A549 (cell line): Measurements from ENCODE around the gene ABCB1.

Source experiments
- BCL3 ChIP-seq: fragments of >200 bp; sonication (Bioruptor Twin); formaldehyde crosslinking; IDR thresholded peaks from 3 replicates; pipeline ENCODE4 v1.6.1; 2016
- CBX2 ChIP-seq: fragments of 200-600 bp; sonication (generic); IDR thresholded peaks from 2 replicates; pipeline ENCODE4 v1.6.1; 2016; ENCODE audit warnings: low read depth, mild to moderate bottlenecking, borderline replicate concordance
- CEBPB ChIP-seq, 2 experiments: fragments of >200 bp in 1 of 2; sonication (Bioruptor Twin) in 1 of 2; formaldehyde crosslinking in 1 of 2; IDR thresholded peaks; 2 replicates each; pipeline ENCODE4 v1.6.1; 2012 to 2016
- CHD2 ChIP-seq: fragments of 150-350 bp; IDR thresholded peaks from 2 replicates; pipeline ENCODE4 v1.6.1; 2014; ENCODE audit warnings: low read length; ENCODE audit not compliant: partially characterized antibody
- CTCF ChIP-seq: fragments of >200 bp; sonication (Bioruptor Twin); formaldehyde crosslinking; IDR thresholded peaks from 3 replicates; pipeline ENCODE4 v1.5.1; 2016
- EHMT2 ChIP-seq: fragments of 200-600 bp; sonication (generic); IDR thresholded peaks from 2 replicates; pipeline ENCODE4 v1.6.1; 2016; ENCODE audit warnings: antibody characterized with exemption, low read depth, mild to moderate bottlenecking, moderate library complexity
- ELK1 ChIP-seq: fragments of 150-350 bp; IDR thresholded peaks from 2 replicates; pipeline ENCODE4 v1.6.1; 2014; ENCODE audit warnings: low read depth, mild to moderate bottlenecking, low read length
- EP300 ChIP-seq, 2 experiments: fragments of >200 bp; sonication (Bioruptor Twin); formaldehyde crosslinking; IDR thresholded peaks; 2 replicates in 1 of 2; 3 replicates in 1 of 2; pipeline ENCODE4 v1.6.1; 2016 to 2017
- KDM5A ChIP-seq: fragments of 200-600 bp; sonication (generic); IDR thresholded peaks from 2 replicates; pipeline ENCODE4 v1.6.1; 2016; ENCODE audit warnings: antibody characterized with exemption, mild to moderate bottlenecking
- POLR2A ChIP-seq: IDR thresholded peaks from 2 replicates; pipeline ENCODE4 v1.6.1; 2012; ENCODE audit warnings: mild to moderate bottlenecking, low read length
- RNF2 ChIP-seq: fragments of 200-600 bp; sonication (generic); IDR thresholded peaks from 2 replicates; pipeline ENCODE4 v1.6.1; 2016; ENCODE audit warnings: low read depth, mild to moderate bottlenecking, antibody characterized with exemption, moderate library complexity, borderline replicate concordance
- USF2 ChIP-seq: fragments of 450-650 bp; IDR thresholded peaks from 2 replicates; pipeline ENCODE4 v1.6.1; 2014; ENCODE audit warnings: antibody characterized with exemption
- ZFP36 ChIP-seq: fragments of 450-650 bp; IDR thresholded peaks from 2 replicates; pipeline ENCODE4 v1.6.1; 2014; ENCODE audit warnings: borderline replicate concordance; ENCODE audit not compliant: partially characterized antibody

- TF ChIP-seq CBX2 (no peak), EP300 (IDR thresholded peaks at IDR 0.05) (no peak), ELK1 (no peak), CTCF (no peak), ZFP36 (no peak), RNF2 (no peak), POLR2A (no peak), USF2 (no peak), CHD2 (no peak), CEBPB (IDR thresholded peaks at IDR 0.05) (no peak), EHMT2 (no peak), KDM5A (no peak), BCL3 (no peak)
Measured at GRCh38 chr7:87511510-87511909, 89.2 kb downstream of the ABCB1 start.
